Ascending aorta (tissue), 2 donors: ENCODE data around the gene ABHD17A. TPM values are rescaled to one million over a fixed set of nuclear protein-coding genes. Genes with fewer than 3 reads are reported as not detected.

Source experiments
- DNase-seq, 2 donors: peaks; one replicate each; pipeline ENCODE4 v3.0.0-alpha.2; 2019; ENCODE audit warnings: low spot score in 2 of 2
- H3K27ac ChIP-seq, 2 donors: fragments of 200-600 bp; sonication (generic); one replicate each; pipeline ENCODE4 v1.5.1; 2016 to 2017; ENCODE audit warnings: mild to moderate bottlenecking in 1 of 2
- H3K27me3 ChIP-seq: fragments of 200-600 bp; sonication (generic); one replicate; pipeline ENCODE4 v1.5.1; 2017
- H3K36me3 ChIP-seq, 2 donors: fragments of 200-600 bp; sonication (generic); one replicate each; pipeline ENCODE4 v1.5.1; 2016
- H3K4me1 ChIP-seq, 2 donors: fragments of 200-600 bp; sonication (generic); one replicate each; pipeline ENCODE4 v1.5.1; 2016 to 2017; ENCODE audit warnings: mild to moderate bottlenecking in 1 of 2
- H3K4me3 ChIP-seq, 2 donors: fragments of 200-600 bp; sonication (generic); one replicate each; pipeline ENCODE4 v1.5.1; 2016 to 2017; ENCODE audit warnings: mild to moderate bottlenecking in 1 of 2
- H3K9me3 ChIP-seq, 2 donors: fragments of 200-600 bp; sonication (generic); one replicate each; pipeline ENCODE4 v1.5.1; 2016
- CTCF ChIP-seq, 3 experiments: fragments of 200-600 bp in 2 of 3; fragments of 450-650 bp in 1 of 3; sonication (generic) in 2 of 3; IDR thresholded peaks; one replicate each; pipeline ENCODE4 v1.5.1; 2016 to 2019; ENCODE audit warnings: antibody characterized with exemption in 3 of 3, mild to moderate bottlenecking in 1 of 3, moderate library complexity in 1 of 3
- intact Hi-C: fragments of 100-400 bp; cut with DNase I; formaldehyde crosslinking; loops from one replicate; pipeline ENCODE4 v1.15.1; 2023
- total RNA-seq: library from RNA; depleted of rRNA; stranded (reverse); fragments of >200 nt; gene quantifications from one replicate; pipeline ENCODE4 v1.1.0, GENCODE V29; 2016

ABHD17A gene
- total RNA-seq, 1 donor from 2014 or later = 278 TPM

GRCh38 chr19:1855828-1856255, 29.5 kb downstream of the ABHD17A start:
- H3K27ac ChIP-seq = peak overlapping the region; percentile 65 to 67
- H3K4me3 ChIP-seq = peak overlapping the region in 1 of 2 donors; percentile 62
- no peak for DNase-seq
- H3K27me3 ChIP-seq = no peaks in the 10 kb centered on the region
- peaks cover 14 to 29% of the 10 kb centered on the region in 2 donors for H3K4me1 ChIP-seq
- intact Hi-C loops = no loop called here
- H3K9me3 ChIP-seq = no peaks in the 10 kb centered on the region
- no peak for TF ChIP-seq CTCF (IDR thresholded peaks at IDR 0.05)
- H3K36me3 ChIP-seq = peaks cover 0 to 5% of the 10 kb centered on the region in 2 donors

- peak overlapping the region in 1 of 2 donors; percentile 62 for H3K4me3 ChIP-seq
- intact Hi-C loops = no loop called here
- TF ChIP-seq CTCF (IDR thresholded peaks at IDR 0.05) = no peak
- no peaks in the 10 kb centered on the region for H3K27me3 ChIP-seq
- H3K9me3 ChIP-seq = no peaks in the 10 kb centered on the region
- H3K36me3 ChIP-seq = peaks cover 0 to 5% of the 10 kb centered on the region in 2 donors
- DNase-seq = peak; percentile 62 to 92
- H3K27ac ChIP-seq = peak overlapping the region; percentile 65 to 67
- peaks cover 8 to 24% of the 10 kb centered on the region in 2 donors for H3K4me1 ChIP-seq
These were observed 30.1 kb downstream of the ABHD17A start for GRCh38 chr19:1855040-1855827.

- no peak for TF ChIP-seq CTCF (IDR thresholded peaks at IDR 0.05)
- intact Hi-C loops = no loop called here
- Histone ChIP-seq H3K4me3 (peak overlapping the region in 1 of 2 donors; percentile 4), H3K27ac (peak overlapping the region; percentile 23), H3K9me3 (no peaks in the 10 kb centered on the region), H3K27me3 (no peaks in the 10 kb centered on the region), H3K4me1 (peaks cover 6 to 22% of the 10 kb centered on the region in 2 donors), H3K36me3 (peaks cover 0 to 5% of the 10 kb centered on the region in 2 donors)
- DNase-seq = no peak
These were observed 30.7 kb downstream of the ABHD17A start for GRCh38 chr19:1854542-1855039.

GRCh38 chr19:1854039-1854541, 31.2 kb downstream of the ABHD17A start:
- Histone ChIP-seq H3K4me3 (no peak overlapping the region), H3K4me1 (peaks cover 6 to 20% of the 10 kb centered on the region in 2 donors), H3K36me3 (peaks cover 0 to 5% of the 10 kb centered on the region in 2 donors), H3K27me3 (no peaks in the 10 kb centered on the region), H3K9me3 (no peaks in the 10 kb centered on the region), H3K27ac (no peak overlapping the region)
- intact Hi-C loops = no loop called here
- no peak for TF ChIP-seq CTCF (IDR thresholded peaks at IDR 0.05)
- no peak for DNase-seq

DNA sequence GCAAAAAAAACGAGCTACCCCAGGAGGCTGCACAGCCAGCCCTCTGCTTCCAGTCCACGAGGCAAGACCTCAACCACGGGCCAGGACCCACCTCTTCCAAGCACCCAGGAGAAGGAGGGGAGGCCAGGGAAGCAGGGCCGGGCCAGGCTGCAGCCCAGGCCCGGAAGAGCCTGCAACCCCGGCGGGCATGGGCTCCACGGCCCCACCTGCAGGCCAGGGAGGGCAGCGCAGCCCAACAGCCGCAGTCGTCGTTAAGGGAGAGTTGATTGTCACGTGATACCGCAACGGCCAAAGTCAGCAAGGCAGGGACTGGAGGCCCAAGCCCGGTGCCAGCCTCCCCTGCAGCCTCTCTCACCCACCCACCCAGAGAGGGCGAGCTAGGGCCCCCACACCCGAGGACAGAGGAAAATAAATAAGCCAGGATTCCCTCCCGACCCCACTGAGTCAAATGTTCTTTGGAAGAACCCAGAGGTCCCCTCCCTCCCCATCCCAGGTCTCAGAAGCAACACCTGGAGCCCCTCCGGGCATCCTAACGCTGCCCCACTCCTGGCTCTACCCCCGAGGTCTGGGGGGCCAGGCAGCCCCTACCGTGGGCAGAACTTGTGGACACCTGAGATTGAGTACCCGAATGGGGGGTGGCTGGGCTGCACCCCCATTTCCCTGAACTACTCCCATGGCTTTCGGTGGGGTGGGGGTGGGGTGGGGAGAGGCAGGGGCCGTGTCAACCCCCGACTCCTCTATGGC, 31.8 kb downstream of the ABHD17A start:
- DNase-seq = peak in 1 of 2 donors; percentile 83
- peak; percentile 72 to 89 (median 84) for TF ChIP-seq CTCF (IDR thresholded peaks at IDR 0.05)
- no peak overlapping the region for H3K4me3 ChIP-seq
- no peaks in the 10 kb centered on the region for H3K27me3 ChIP-seq
- H3K36me3 ChIP-seq = peaks cover 0 to 5% of the 10 kb centered on the region in 2 donors
- H3K9me3 ChIP-seq = no peaks in the 10 kb centered on the region
- no peak overlapping the region for H3K27ac ChIP-seq
- peaks cover 6 to 20% of the 10 kb centered on the region in 2 donors for H3K4me1 ChIP-seq
- intact Hi-C loops = no loop called here
